ENCODE data around the gene ARMC9. TPM values are rescaled to one million over a fixed set of nuclear protein-coding genes. Genes with fewer than 3 reads are reported as not detected.
"Not testable (repeated sequence)": the region's sequence is repeated elsewhere in the genome, so short reads cannot be mapped to it uniquely, and the experiment has no call there.

Gene ARMC9
- total and polyA plus RNA-seq, 3 donors from 2014 or later: 35.0 to 49.7 (median 47.5) TPM

GRCh38 chr2:231246171-231246842 lies 47.9 kb downstream of the ARMC9 start:
- Histone ChIP-seq H3K9me3 (no peaks in the 10 kb centered on the region), H3K4me3 (no peak overlapping the region), H3K27me3 (no peaks in the 10 kb centered on the region), H3K4me1 (no peaks in the 10 kb centered on the region), H3K36me3 (ENCODE audit: low read depth, missing control alignments) (no peaks in the 10 kb centered on the region), H3K27ac (no peak overlapping the region)
- no peak for TF ChIP-seq CTCF (IDR thresholded peaks at IDR 0.05)
- no peak for TF ChIP-seq POLR2A (IDR thresholded peaks at IDR 0.05)
- intact Hi-C loops (cut with DNase I; ENCODE audit: low total_unique reads): no loop called here
- no peak for DNase-seq
- WGBS, 2 donors: 79 to 85% methylated on average over 7 of the region's 7 CpGs

GRCh38 chr2:231250146-231250545 lies 51.7 kb downstream of the ARMC9 start:
- intact Hi-C loops (cut with DNase I; ENCODE audit: low total_unique reads): no loop called here
- Histone ChIP-seq H3K4me1 (no peaks in the 10 kb centered on the region), H3K27me3 (no peaks in the 10 kb centered on the region), H3K9me3 (no peaks in the 10 kb centered on the region), H3K4me3 (no peak overlapping the region), H3K27ac (no peak overlapping the region), H3K36me3 (ENCODE audit: low read depth, missing control alignments) (no peaks in the 10 kb centered on the region)
- 94 to 96% methylated on average over 5 of the region's 5 CpGs for WGBS, 2 donors
- no peak for TF ChIP-seq CTCF (IDR thresholded peaks at IDR 0.05)
- TF ChIP-seq POLR2A (IDR thresholded peaks at IDR 0.05): no peak
- no peak for DNase-seq

- Histone ChIP-seq H3K4me3 (no peak overlapping the region), H3K36me3 (ENCODE audit: low read depth, missing control alignments) (no peaks in the 10 kb centered on the region), H3K27me3 (no peaks in the 10 kb centered on the region), H3K9me3 (no peaks in the 10 kb centered on the region), H3K27ac (no peak overlapping the region), H3K4me1 (no peaks in the 10 kb centered on the region)
- WGBS, 2 donors: 78 to 93% methylated on average over 3 of the region's 3 CpGs
- no peak for TF ChIP-seq CTCF (IDR thresholded peaks at IDR 0.05)
- no peak for TF ChIP-seq POLR2A (IDR thresholded peaks at IDR 0.05)
- no peak for DNase-seq
- intact Hi-C loops (cut with DNase I; ENCODE audit: low total_unique reads): no loop called here
Observed at GRCh38 chr2:231250698-231251097, 52.3 kb downstream of the ARMC9 start.

- H3K4me3 ChIP-seq; H3K27ac ChIP-seq; intact Hi-C loops (cut with DNase I; ENCODE audit: low total_unique reads); H3K27me3 ChIP-seq; H3K36me3 ChIP-seq (ENCODE audit: low read depth, missing control alignments); H3K4me1 ChIP-seq; H3K9me3 ChIP-seq: not testable (repeated sequence)
- DNase-seq: peak; percentile 28
- WGBS, 2 donors: 74 to 88% methylated on average over 6 of the region's 6 CpGs
Observed at GRCh38 chr2:231253292-231253691, 54.9 kb downstream of the ARMC9 start.

GRCh38 chr2:231256494-231256893 lies 58.1 kb downstream of the ARMC9 start:
- DNase-seq: no peak
- intact Hi-C loops (cut with DNase I; ENCODE audit: low total_unique reads): no loop called here
- Histone ChIP-seq H3K4me1 (no peaks in the 10 kb centered on the region), H3K27me3 (no peaks in the 10 kb centered on the region), H3K9me3 (no peaks in the 10 kb centered on the region), H3K27ac (no peak overlapping the region), H3K36me3 (ENCODE audit: low read depth, missing control alignments) (no peaks in the 10 kb centered on the region), H3K4me3 (no peak overlapping the region)
- TF ChIP-seq POLR2A (IDR thresholded peaks at IDR 0.05) (no peak), CTCF (IDR thresholded peaks at IDR 0.05) (no peak)
- WGBS, 2 donors: 61 to 71% methylated on average over 6 of the region's 6 CpGs

Data from testis (tissue), 3 donors.